ENCODE data around the gene PPP6R3.

GRCh38 chr11:68539395-68539794 lies 78.8 kb downstream of the PPP6R3 start:
- no peak for TF ChIP-seq EZH2 (IDR thresholded peaks at IDR 0.05; ENCODE audit: borderline replicate concordance, low read length)
- TF ChIP-seq, protein P1, sequence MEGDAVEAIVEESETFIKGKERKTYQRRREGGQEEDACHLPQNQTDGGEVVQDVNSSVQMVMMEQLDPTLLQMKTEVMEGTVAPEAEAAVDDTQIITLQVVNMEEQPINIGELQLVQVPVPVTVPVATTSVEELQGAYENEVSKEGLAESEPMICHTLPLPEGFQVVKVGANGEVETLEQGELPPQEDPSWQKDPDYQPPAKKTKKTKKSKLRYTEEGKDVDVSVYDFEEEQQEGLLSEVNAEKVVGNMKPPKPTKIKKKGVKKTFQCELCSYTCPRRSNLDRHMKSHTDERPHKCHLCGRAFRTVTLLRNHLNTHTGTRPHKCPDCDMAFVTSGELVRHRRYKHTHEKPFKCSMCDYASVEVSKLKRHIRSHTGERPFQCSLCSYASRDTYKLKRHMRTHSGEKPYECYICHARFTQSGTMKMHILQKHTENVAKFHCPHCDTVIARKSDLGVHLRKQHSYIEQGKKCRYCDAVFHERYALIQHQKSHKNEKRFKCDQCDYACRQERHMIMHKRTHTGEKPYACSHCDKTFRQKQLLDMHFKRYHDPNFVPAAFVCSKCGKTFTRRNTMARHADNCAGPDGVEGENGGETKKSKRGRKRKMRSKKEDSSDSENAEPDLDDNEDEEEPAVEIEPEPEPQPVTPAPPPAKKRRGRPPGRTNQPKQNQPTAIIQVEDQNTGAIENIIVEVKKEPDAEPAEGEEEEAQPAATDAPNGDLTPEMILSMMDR (conservative IDR thresholded peaks at IDR 0.05 in 1 of 2, IDR thresholded peaks at IDR 0.05 in 1 of 2; ENCODE audit: extremely low read depth in 1 of 2, insufficient read depth in 1 of 2, low read depth in 1 of 2, low read length in 2 of 2), result no peak
